ENCODE results near the gene GCHFR.

GCHFR gene

GRCh38 chr15:40815042-40815698, 51.3 kb downstream of the GCHFR start:
- DNase-seq = no peak
